Neural progenitor cell (in vitro differentiated cells): Measurements from ENCODE around the gene MAGI3. TPM values are rescaled to one million over a fixed set of nuclear protein-coding genes. Genes with fewer than 3 reads are reported as not detected.

Source experiments
- DNase-seq: peaks from one replicate; pipeline ENCODE4 v3.0.0-alpha.2; 2016; ENCODE audit warnings: low spot score
- H2AFZ ChIP-seq: fragments of 200-600 bp; sonication (generic); replicated peaks from 2 replicates; pipeline ENCODE4 v1.6.1; 2016; ENCODE audit warnings: antibody characterized with exemption
- H3F3A ChIP-seq: fragments of 200-600 bp; sonication (generic); 2 replicates; pipeline ENCODE4 v1.6.1; 2016; ENCODE audit warnings: antibody characterized with exemption, low read depth
- H3K27ac ChIP-seq: fragments of 200-600 bp; sonication (generic); 2 replicates; pipeline ENCODE4 v1.5.1; 2016; ENCODE audit warnings: mild to moderate bottlenecking
- H3K27me3 ChIP-seq: fragments of 200-600 bp; sonication (generic); 2 replicates; pipeline ENCODE4 v1.6.1; 2016; ENCODE audit warnings: mild to moderate bottlenecking, moderate library complexity
- H3K36me3 ChIP-seq: fragments of 200-600 bp; sonication (generic); 2 replicates; pipeline ENCODE4 v1.5.1; 2016
- H3K4me1 ChIP-seq: fragments of 200-600 bp; sonication (generic); 2 replicates; pipeline ENCODE4 v1.6.1; 2016; ENCODE audit warnings: mixed run types
- H3K4me2 ChIP-seq: fragments of 200-600 bp; sonication (generic); 2 replicates; pipeline ENCODE4 v1.6.1; 2016
- H3K4me3 ChIP-seq: fragments of 200-600 bp; sonication (generic); 2 replicates; pipeline ENCODE4 v1.5.1; 2016
- H3K79me2 ChIP-seq: fragments of 200-600 bp; sonication (generic); 2 replicates; pipeline ENCODE4 v1.6.1; 2016; ENCODE audit warnings: low read depth
- H3K9ac ChIP-seq: fragments of 200-600 bp; sonication (generic); 2 replicates; pipeline ENCODE4 v1.6.1; 2016
- H3K9me3 ChIP-seq: fragments of 200-600 bp; sonication (generic); 2 replicates; pipeline ENCODE4 v1.5.1; 2016; ENCODE audit warnings: low read depth
- H4K20me1 ChIP-seq: fragments of 200-600 bp; sonication (generic); 2 replicates; pipeline ENCODE4 v1.6.1; 2016; ENCODE audit warnings: low read depth
- H3K27ac Mint-ChIP-seq: 3 replicates; pipeline ENCODE4 v1.8.0; 2021; ENCODE audit warnings: mixed read lengths
- H3K27me3 Mint-ChIP-seq: 2 replicates; pipeline ENCODE4 v1.8.0; 2022; ENCODE audit warnings: low read depth, mild to moderate bottlenecking, inconsistent platforms, moderate library complexity, mixed read lengths; ENCODE audit not compliant: insufficient read depth
- H3K36me3 Mint-ChIP-seq: 3 replicates; pipeline ENCODE4 v1.8.0; 2021; ENCODE audit warnings: mixed read lengths
- H3K4me1 Mint-ChIP-seq: 3 replicates; pipeline ENCODE4 v1.8.0; 2021; ENCODE audit warnings: mixed read lengths
- H3K4me3 Mint-ChIP-seq: 3 replicates; pipeline ENCODE4 v1.8.0; 2021; ENCODE audit warnings: mild to moderate bottlenecking, moderate library complexity, mixed read lengths
- H3K9me3 Mint-ChIP-seq: 3 replicates; pipeline ENCODE4 v1.8.0; 2020; ENCODE audit warnings: mixed read lengths
- EZH2 ChIP-seq: fragments of 200-600 bp; sonication (generic); IDR thresholded peaks from 2 replicates; pipeline ENCODE4 v1.6.1; 2017; ENCODE audit warnings: antibody characterized with exemption, mild to moderate bottlenecking, moderate library complexity
- EZH2phosphoT487 ChIP-seq: fragments of 200-600 bp; sonication (generic); IDR thresholded peaks from 2 replicates; pipeline ENCODE4 v1.6.1; 2017; ENCODE audit warnings: antibody characterized with exemption
- total RNA-seq: library from RNA; depleted of rRNA; stranded (reverse); fragments of >200 nt; gene quantifications from 2 replicates; pipeline ENCODE4 v1.2.3, GENCODE V29; 2015; ENCODE audit warnings: low replicate concordance
- TF ChIP-seq, protein P1 (sequence below): fragments of 200-600 bp; sonication (generic); IDR thresholded peaks from 2 replicates; pipeline ENCODE4 v1.5.1; 2017; ENCODE audit warnings: antibody characterized with exemption, mild to moderate bottlenecking

Gene MAGI3
- total RNA-seq, 1 donor from 2014 or later, result 26.9 TPM

DNA sequence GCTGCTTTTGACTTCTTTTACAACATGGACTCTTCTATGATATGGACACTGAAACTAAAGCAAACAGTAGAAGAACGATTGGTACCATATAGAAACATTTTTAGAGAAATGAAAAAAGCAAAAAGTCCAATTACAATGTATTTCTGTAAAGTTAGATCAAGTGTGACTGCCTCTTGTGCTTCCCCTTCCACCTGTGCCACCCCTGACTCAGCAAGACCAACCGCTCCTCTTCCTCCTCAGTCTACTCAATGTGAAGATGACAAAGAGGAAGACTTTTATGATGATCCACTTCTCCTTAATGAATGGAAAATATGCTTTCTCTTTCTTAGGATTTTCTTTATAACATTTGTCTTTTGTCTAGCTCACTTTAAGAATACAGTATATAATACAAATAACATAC, 302.0 kb downstream of the MAGI3 start:
- Mint-ChIP-seq H3K9me3 (peaks cover 32% of the 10 kb centered on the region), H3K36me3 (peaks cover 72% of the 10 kb centered on the region)
- H3K27me3 ChIP-seq, result no peaks in the 10 kb centered on the region

DNA sequence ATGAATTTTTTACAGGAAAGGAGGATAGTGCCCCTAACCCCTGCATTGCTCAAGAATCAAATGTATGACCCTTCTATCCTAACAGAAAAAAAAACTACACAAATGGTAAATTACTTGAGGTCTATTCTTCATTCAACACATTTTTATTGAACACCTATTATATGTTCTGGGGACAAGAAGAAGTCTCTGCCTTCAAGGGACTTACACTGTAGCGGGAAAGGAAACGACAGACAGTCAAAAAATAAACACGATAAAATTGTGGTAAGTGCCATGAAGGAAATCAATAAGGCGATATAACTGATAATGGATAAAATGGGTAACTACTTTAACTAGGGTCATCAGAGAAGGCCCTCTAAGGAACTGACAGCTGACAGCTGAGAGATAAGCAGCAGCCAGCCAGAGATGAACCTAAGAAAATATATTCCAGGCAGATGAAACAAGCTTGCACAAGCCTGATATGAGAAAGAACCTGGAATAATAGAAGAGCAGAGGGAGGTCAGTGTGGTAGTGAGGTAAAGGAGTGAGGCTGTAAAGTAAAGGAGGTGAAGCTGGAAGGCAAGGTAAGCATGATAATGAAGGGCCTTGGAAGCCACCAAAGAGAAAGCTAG, 302.6 kb downstream of the MAGI3 start:
- Histone ChIP-seq H3K9ac (no peak overlapping the region), H3K27me3 (no peaks in the 10 kb centered on the region), H3K27ac (no peak overlapping the region), H3K9me3 (peaks cover 7% of the 10 kb centered on the region), H3K4me3 (no peak overlapping the region), H3K4me1 (no peaks in the 10 kb centered on the region), H3K4me2 (no peak overlapping the region), H4K20me1 (no peaks in the 10 kb centered on the region), H3K79me2 (no peaks in the 10 kb centered on the region), H3F3A (no peaks in the 10 kb centered on the region), H3K36me3 (peaks cover 42% of the 10 kb centered on the region), H2AFZ (no peak overlapping the region)
- DNase-seq, result no peak
- Mint-ChIP-seq H3K4me3 (no peak overlapping the region), H3K9me3 (peaks cover 32% of the 10 kb centered on the region), H3K4me1 (no peaks in the 10 kb centered on the region), H3K27ac (no peak overlapping the region), H3K36me3 (peaks cover 76% of the 10 kb centered on the region), H3K27me3 (peaks cover 2% of the 10 kb centered on the region)
- TF ChIP-seq EZH2 (no peak), EZH2phosphoT487 (no peak)
- TF ChIP-seq, protein P1, sequence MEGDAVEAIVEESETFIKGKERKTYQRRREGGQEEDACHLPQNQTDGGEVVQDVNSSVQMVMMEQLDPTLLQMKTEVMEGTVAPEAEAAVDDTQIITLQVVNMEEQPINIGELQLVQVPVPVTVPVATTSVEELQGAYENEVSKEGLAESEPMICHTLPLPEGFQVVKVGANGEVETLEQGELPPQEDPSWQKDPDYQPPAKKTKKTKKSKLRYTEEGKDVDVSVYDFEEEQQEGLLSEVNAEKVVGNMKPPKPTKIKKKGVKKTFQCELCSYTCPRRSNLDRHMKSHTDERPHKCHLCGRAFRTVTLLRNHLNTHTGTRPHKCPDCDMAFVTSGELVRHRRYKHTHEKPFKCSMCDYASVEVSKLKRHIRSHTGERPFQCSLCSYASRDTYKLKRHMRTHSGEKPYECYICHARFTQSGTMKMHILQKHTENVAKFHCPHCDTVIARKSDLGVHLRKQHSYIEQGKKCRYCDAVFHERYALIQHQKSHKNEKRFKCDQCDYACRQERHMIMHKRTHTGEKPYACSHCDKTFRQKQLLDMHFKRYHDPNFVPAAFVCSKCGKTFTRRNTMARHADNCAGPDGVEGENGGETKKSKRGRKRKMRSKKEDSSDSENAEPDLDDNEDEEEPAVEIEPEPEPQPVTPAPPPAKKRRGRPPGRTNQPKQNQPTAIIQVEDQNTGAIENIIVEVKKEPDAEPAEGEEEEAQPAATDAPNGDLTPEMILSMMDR, result no peak

More for the DNA sequence above, 302.0 kb downstream of the MAGI3 start:
- no peaks in the 10 kb centered on the region for H3K4me1 Mint-ChIP-seq
- no peaks in the 10 kb centered on the region for H3K79me2 ChIP-seq
- H3K36me3 ChIP-seq, result peaks cover 41% of the 10 kb centered on the region
- peaks cover 7% of the 10 kb centered on the region for H3K9me3 ChIP-seq
- no peaks in the 10 kb centered on the region for H3F3A ChIP-seq
- H4K20me1 ChIP-seq, result no peaks in the 10 kb centered on the region
- no peak overlapping the region for H3K9ac ChIP-seq
- H3K27ac Mint-ChIP-seq, result no peak overlapping the region
- no peak overlapping the region for H3K4me2 ChIP-seq
- H2AFZ ChIP-seq, result no peak overlapping the region
- no peak overlapping the region for H3K4me3 ChIP-seq
- TF ChIP-seq EZH2phosphoT487 (no peak), EZH2 (no peak)
- TF ChIP-seq, protein P1, result no peak
- H3K27ac ChIP-seq, result no peak overlapping the region
- no peaks in the 10 kb centered on the region for H3K4me1 ChIP-seq
- H3K27me3 Mint-ChIP-seq, result peaks cover 2% of the 10 kb centered on the region
- H3K4me3 Mint-ChIP-seq, result no peak overlapping the region
- no peak for DNase-seq

DNA sequence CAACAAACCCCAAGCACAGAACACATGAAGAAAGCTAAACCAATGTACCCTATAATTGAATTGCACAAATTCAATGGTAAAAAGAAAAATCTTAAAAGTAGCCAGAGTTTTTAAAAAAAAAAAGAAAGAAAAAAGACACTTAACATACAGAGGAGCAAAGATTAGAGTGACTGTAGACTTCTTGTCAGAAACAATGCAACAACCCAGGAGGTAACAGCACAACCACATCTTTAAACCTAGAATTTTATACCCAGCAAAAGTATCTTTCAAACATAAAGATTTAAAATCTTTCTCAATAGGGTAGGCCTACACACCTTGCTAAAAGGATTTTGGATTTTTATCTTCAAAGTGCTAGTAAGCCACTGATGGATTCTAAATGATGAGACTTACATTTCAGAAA, 304.6 kb downstream of the MAGI3 start:
- TF ChIP-seq, protein P1, result no peak
- TF ChIP-seq EZH2phosphoT487, result no peak
- Histone ChIP-seq H3K27me3 (no peaks in the 10 kb centered on the region), H3F3A (no peaks in the 10 kb centered on the region), H4K20me1 (no peaks in the 10 kb centered on the region), H3K4me1 (no peaks in the 10 kb centered on the region), H2AFZ (no peak overlapping the region), H3K4me3 (no peak overlapping the region), H3K79me2 (no peaks in the 10 kb centered on the region), H3K9me3 (peaks cover 7% of the 10 kb centered on the region), H3K27ac (no peak overlapping the region), H3K36me3 (peaks cover 34% of the 10 kb centered on the region), H3K4me2 (no peak overlapping the region), H3K9ac (no peak overlapping the region)
- no peak overlapping the region for H3K4me3 Mint-ChIP-seq
- H3K27me3 Mint-ChIP-seq, result peaks cover 8% of the 10 kb centered on the region
- H3K9me3 Mint-ChIP-seq, result peaks cover 25% of the 10 kb centered on the region
- no peaks in the 10 kb centered on the region for H3K4me1 Mint-ChIP-seq
- H3K27ac Mint-ChIP-seq, result no peak overlapping the region
- H3K36me3 Mint-ChIP-seq, result peaks cover 76% of the 10 kb centered on the region
- DNase-seq, result no peak
